GM19025 (cell line): Measurements from ENCODE around the gene LIMS1.
"Not testable (repeated sequence)": the region's sequence is repeated elsewhere in the genome, so short reads cannot be mapped to it uniquely, and the experiment has no call there.

Source experiments
- ATAC-seq: cut with Tn5 transposase; IDR thresholded peaks from one replicate; pipeline ENCODE4 v1.9.1; 2021; ENCODE audit warnings: mild to moderate bottlenecking, low read depth, moderate library complexity; ENCODE audit not compliant: unreplicated experiment

Gene LIMS1

GRCh38 chr2:108654521-108655125 lies 120.4 kb downstream of the LIMS1 start:
- not testable (repeated sequence) for ATAC-seq

DNA sequence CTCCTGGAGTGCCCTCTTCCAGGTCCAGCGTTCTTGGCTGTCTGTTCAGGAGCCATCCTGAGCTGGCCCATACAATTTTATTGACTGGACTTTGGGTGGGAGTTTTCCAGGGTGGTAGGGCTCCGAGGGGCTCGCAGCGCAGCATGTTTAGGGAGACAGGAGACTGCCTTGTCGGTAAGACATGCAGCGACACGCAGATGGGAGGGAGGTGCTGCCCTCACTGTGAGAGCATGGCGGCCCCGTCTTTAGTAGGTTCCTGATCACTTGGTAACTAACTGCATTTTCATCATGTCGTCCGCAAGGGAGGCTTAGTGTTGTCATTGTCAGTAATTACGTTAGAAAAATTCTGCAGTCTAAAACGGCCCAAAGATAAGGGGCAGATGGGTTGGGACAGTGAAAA lies 121.0 kb downstream of the LIMS1 start:
- ATAC-seq, result not testable (repeated sequence)

GRCh38 chr2:108656282-108656681 lies 122.0 kb downstream of the LIMS1 start:
- not testable (repeated sequence) for ATAC-seq

GRCh38 chr2:108657517-108657916 lies 123.2 kb downstream of the LIMS1 start:
- ATAC-seq, result not testable (repeated sequence)

- ATAC-seq, result not testable (repeated sequence)
Observed at GRCh38 chr2:108658553-108658952, 124.3 kb downstream of the LIMS1 start.

GRCh38 chr2:108661493-108661892 lies 127.2 kb downstream of the LIMS1 start:
- ATAC-seq, result not testable (repeated sequence)

DNA sequence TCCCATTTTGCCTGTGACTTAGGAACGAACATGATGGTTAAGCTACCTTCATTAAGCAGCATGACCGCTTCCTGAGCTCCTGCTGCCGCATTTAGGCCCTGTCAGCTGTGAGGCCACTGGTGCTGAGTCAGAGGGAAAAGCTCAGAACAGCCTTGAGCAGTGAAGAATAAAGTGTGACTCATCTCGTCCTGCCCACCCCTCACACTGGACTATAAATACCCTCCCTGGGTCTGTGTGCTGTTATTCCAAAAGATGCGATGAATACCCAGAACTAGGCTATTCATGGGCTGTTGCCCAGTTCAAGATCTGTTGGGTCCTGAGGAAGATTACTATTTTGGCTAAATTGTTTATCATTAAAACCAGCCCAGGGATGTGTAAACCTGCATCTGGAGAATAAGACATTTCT lies 127.9 kb downstream of the LIMS1 start:
- peak; percentile 78 for ATAC-seq

DNA sequence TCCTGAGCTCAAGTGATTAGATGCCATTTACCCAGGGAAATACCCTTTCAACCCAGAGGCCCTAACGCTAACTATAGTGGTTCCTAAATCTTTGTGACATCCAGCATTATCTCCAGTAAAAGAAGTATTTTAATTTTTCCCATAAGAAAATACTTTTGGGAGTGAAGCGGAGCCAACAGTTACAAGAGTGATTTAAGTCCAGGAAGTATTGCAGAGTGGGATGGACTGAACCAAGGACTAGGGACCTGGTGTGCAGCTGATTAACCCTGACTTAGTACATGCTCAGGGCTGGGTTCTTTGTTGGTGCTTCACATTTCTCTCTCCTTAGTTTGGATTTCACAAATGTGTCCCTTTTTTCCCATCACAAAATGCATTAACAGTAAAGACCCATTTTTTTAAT lies 129.1 kb downstream of the LIMS1 start:
- ATAC-seq, result not testable (repeated sequence)

DNA sequence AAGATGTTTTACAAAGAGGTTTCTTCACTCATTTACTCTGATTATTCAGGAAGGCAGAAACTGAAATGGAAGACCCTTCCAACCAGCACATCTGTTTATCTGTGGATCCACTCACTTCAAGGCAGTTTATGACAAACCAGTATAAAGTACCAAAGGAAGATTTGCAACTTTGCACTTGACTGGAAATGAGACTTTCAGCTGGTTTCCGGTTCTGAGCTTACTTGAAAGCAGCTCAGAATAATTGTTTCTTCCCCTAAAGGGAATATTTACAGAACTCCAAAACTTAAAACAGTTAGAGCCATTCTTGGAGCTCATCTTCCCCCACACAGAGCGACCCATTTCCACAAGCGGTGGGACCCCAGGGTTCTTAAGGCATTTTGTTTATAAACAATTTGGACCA lies 129.8 kb downstream of the LIMS1 start:
- not testable (repeated sequence) for ATAC-seq

GRCh38 chr2:108664979-108665378 lies 130.7 kb downstream of the LIMS1 start:
- not testable (repeated sequence) for ATAC-seq

DNA sequence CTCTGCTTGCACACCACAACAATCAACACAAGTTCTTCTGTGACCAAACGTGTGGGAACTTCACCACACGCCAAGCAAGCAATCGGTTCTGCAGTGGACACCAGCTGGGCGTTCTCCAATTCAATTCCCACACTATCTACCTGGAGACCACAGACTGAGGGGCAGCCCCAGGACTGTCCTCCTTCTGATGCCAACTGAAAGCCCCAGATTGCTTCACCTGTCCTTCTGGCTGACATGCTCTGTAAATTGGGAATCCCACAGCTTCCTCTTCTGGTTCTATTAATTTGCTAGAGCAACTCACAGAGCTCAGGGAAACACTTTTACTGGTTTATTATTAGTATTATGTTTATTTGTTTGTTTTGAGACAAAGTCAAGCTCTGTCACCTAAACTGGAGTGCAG lies 131.7 kb downstream of the LIMS1 start:
- not testable (repeated sequence) for ATAC-seq

- ATAC-seq, result not testable (repeated sequence)
Observed at GRCh38 chr2:108667140-108667539, 132.9 kb downstream of the LIMS1 start.

- not testable (repeated sequence) for ATAC-seq
Observed at GRCh38 chr2:108670282-108670681, 136.0 kb downstream of the LIMS1 start.

DNA sequence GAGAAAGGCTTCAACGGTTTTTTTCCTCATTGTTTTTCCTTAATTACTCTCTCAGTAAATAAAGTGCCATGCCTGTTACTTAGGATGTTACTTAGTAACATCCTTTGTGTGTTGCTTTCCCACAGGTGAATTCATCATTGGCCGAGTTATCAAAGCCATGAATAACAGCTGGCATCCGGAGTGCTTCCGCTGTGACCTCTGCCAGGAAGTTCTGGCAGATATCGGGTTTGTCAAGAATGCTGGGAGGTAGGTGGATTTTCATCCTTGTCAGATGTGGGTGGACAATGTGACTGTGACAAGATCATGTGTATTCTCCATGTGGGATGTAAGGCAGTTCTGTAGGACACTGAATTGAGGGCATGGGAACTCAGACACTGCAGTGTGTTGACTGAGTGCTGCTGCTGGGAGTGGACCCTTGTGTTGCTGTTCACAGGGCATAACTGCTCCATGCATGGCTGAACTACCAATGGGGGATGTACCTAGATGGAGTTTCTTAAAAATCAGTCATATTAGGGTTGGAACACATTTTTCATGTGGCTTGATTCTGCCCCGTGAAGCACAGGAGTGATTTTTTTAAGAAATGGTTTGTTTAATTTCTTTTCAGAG lies 138.0 kb downstream of the LIMS1 start:
- ATAC-seq, result not testable (repeated sequence)

DNA sequence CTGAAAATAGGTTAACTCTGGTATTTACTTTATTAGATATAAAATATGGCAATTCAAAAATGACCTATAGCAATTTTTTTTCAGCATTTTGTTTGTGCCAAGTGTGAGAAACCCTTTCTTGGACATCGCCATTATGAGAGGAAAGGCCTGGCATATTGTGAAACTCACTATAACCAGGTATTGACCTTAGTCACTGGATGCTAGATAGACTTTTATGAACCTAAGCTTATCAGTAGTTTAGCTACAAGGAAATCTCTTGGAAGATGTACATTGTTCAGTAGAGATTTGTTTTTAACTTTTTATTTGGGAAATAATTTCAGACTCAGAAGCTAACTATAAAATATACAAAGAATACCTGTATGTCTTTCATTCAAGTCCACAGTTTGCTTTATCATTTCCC lies 142.3 kb downstream of the LIMS1 start:
- not testable (repeated sequence) for ATAC-seq

DNA sequence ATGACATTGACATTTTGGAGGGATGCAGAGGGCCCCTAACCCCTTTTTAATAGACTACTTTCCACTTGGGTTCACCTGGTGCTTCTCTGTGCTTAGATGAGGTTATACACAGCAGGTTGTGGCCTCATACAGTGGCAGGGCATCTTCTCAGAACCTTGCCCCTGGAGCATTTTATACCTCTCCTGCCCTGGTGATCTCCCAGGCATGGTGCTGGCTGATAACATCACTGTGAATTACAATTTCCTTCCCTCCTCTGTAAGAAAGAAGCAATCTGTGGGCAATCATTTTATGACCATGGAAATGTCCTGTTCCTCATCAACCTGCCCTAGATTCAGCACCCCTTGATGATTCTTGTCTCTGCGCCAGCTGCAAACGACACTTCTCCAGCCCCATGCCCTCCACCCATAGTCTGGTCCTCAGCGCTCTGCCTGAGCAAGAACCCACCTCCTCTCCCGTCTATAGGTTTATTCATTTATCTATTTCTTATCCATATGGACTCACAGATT lies 143.0 kb downstream of the LIMS1 start:
- ATAC-seq, result not testable (repeated sequence)

DNA sequence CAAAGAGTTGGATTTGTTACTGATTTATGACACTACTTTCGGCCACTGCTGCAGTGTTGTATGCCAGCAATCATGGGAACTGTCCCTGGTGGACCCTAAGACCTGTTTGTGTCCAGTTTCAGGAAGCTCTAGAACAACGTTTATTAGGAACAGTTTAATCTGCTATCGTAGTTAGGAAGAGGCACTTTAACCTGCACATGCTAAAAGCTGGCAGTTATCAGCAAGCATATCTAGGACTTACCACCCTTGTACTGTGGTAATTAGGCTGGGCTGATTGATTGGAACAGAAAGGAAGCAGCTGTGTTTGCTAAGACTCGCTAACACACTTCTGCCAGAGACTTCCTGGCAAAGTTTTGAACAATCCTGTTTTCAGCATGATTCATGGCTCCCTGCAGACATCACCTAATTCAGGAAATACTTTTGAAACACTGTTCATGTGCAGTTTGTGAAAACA lies 144.0 kb downstream of the LIMS1 start:
- ATAC-seq, result not testable (repeated sequence)

DNA sequence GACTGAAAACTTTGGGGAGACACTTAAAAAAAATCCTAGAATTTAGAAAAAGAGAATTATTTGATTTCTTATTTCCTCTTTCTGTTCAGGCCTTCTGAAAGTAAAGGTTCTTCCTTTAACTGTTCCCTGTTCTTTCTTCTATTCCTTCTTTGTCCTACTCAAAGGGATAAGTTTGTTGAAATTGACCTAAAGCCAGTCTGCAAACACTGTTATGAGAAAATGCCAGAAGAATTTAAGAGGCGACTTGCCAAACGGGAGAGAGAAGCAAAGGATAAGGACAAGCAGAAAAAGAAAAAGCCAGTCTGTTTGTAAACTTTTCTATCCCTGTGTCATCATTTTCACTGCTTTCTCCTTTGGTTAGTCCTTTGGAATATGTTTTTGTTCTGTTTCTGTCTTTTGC lies 146.5 kb downstream of the LIMS1 start:
- not testable (repeated sequence) for ATAC-seq

DNA sequence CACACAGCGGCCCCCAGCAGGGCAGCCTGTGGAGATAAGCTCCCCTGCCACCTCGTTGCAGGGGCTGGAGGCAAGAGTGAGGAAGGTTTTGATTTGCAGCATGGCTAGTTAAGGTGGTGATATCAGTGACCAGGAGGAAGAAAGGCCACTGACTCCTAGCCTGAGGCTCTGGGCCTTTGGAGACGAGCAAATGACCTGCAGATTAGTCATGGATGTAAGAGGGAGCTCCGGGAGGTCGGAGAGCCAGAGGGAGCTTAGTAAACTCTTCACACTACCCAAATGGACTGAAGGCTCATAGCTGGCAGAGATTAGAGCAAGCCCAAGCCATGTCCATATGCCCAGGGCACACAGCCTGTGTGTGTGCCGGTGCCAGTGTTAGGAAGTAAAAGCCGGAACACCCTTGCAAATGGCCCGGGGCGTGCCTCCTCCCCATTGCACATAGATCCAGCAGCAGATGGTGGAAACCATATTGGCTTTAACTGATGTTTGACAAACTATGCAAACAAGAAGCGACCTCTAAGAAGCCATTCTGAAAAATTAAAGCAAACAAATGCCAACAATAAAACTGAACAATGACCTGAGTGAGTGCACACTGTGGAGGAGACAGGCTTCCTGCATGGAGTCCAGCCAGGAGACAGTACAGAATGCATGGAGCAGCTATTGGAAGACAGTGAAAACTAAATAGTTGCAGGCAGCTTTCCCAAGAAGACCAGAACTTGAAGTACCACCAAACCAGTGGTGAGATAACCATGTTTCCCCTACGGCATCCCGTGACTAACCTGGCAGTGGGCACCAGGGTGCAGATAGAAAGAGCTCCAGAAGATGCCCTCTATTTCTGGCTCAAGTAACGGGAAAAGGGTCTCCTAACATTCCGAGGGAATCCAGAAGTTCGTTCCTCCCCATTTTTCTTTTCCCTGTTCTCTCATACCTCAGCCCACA lies 154.8 kb downstream of the LIMS1 start:
- ATAC-seq, result not testable (repeated sequence)

DNA sequence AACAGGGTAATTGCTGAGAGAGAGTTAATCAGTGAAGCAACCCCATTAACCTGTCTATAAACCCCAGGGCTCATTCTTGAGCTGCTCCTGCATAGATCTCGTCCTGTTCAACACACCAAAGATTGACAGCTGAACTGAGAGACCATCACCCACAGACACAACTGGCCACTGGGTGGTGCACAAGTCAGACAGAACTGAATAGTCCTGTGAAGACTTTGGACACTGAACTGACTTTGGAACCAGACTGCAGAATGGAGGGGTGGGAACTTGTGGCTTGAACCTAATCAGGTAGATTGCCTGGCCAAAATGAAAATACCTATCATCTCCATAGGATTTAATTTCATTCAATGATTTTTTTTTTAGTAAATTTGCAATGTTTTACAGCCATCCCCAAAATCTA lies 155.7 kb downstream of the LIMS1 start:
- ATAC-seq, result peak; percentile 83

- ATAC-seq, result no peak
Observed at GRCh38 chr2:108691447-108691846, 157.2 kb downstream of the LIMS1 start.
